Activated naive CD4-positive, alpha-beta T cell treated with anti-CD3 and anti-CD28 coated beads, Interleukin-2, amount 10 ng/mL, durations not matched to agents 7 days and 5 days (primary cell): Measurements from ENCODE around the gene PPP1R14C.

ENCODE experiments used
- CTCF ChIA-PET: fragments of 350-600 bp; sonication (Branson Sonifier 250); formaldehyde crosslinking; loops from one replicate; lab custom pipeline; 2021; ENCODE audit warnings: antibody characterized with exemption; lab: Charles Lee
- DNase-seq: peaks from one replicate; pipeline ENCODE4 v3.0.0-alpha.2; 2020
- H3K27ac Mint-ChIP-seq: one replicate; pipeline ENCODE4 v1.8.0; 2021; ENCODE audit warnings: mild to moderate bottlenecking, moderate library complexity, mixed read lengths
- H3K27me3 Mint-ChIP-seq: one replicate; pipeline ENCODE4 v1.8.0; 2021; ENCODE audit warnings: mild to moderate bottlenecking, mixed read lengths
- H3K36me3 Mint-ChIP-seq: one replicate; pipeline ENCODE4 v1.8.0; 2021; ENCODE audit warnings: mixed read lengths
- H3K4me1 Mint-ChIP-seq: one replicate; pipeline ENCODE4 v1.8.0; 2021; ENCODE audit warnings: mixed read lengths
- H3K4me3 Mint-ChIP-seq: one replicate; pipeline ENCODE4 v1.8.0; 2021; ENCODE audit warnings: mild to moderate bottlenecking, moderate library complexity, mixed read lengths
- H3K9me3 Mint-ChIP-seq: one replicate; pipeline ENCODE4 v1.8.0; 2021; ENCODE audit warnings: mixed read lengths

PPP1R14C gene

DNA sequence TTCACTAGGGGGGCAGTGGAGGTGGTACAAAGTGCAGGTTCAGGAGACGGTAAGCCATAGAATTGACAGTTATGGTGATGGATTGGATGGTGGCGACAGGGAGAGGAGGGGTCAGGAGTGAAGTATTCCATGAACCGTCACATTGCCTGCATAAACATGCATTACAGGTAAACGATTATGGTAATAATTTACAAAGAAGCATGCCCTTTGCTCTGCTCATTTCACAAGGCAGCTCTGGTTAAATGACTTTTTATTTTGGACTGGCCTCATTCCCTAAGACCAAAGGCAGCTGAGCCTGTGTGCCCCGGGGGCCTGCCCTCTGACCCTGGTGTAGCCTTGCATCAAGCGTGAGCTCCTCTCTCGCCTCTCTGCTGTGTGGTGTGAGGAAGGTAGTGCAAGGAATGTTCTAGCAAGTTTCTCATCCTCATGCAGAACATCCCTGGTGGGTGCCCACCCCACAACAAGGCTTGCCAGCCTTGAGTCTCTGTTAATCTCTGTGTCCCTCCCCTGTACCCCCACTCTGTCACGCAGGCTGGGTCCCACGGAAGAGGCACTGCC lies 59.0 kb downstream of the PPP1R14C start:
- DNase-seq: no peak

DNA sequence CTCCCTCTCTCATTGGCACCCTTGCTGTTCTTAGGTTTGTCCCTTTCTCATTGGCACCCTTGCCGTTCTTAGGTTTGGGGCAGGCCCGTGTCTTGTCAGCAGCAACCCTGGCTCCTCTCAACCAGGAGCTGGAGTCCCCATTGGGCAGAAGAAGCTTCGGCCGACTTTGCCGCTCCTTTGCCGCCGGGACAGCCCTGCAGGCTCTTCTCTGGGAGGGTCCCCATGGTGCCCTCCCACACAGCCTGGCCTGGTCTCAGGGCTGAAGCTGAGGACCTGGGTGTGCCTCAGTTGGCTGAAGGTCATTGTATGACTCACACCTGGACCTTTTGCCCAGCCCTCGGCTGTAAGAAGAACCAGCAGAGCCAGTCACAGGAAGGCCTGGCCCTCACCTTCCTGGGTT lies 59.6 kb downstream of the PPP1R14C start:
- Mint-ChIP-seq H3K27ac (no peak overlapping the region), H3K4me1 (no peaks in the 10 kb centered on the region), H3K4me3 (no peak overlapping the region), H3K9me3 (no peaks in the 10 kb centered on the region), H3K36me3 (no peaks in the 10 kb centered on the region), H3K27me3 (peaks cover 7% of the 10 kb centered on the region)
- no peak for DNase-seq
- CTCF ChIA-PET: no interaction called here

More for the DNA sequence above, 59.0 kb downstream of the PPP1R14C start:
- no peaks in the 10 kb centered on the region for H3K36me3 Mint-ChIP-seq
- CTCF ChIA-PET: no interaction called here
- no peak overlapping the region for H3K27ac Mint-ChIP-seq
- H3K4me3 Mint-ChIP-seq: no peak overlapping the region
- H3K9me3 Mint-ChIP-seq: no peaks in the 10 kb centered on the region
- no peaks in the 10 kb centered on the region for H3K4me1 Mint-ChIP-seq
- H3K27me3 Mint-ChIP-seq: peaks cover 7% of the 10 kb centered on the region

DNA sequence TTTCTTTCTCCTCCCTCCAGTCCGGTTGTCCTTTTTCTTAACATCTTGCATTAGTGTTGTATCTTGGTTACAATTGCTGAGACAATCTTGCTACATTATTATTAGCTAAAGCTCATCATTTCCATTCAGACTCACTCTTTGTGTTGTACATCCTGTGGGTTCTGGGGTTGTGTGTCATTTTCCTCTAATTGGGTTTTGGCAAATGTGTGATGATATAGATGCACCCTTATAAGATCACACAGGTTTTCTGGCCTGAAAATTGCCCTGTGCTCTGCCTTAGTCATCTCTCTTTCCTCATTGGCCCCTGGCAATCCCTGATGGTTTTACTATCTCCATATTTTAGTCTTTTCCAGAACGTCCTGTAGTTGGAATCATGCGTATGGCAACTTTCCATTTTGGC lies 60.1 kb downstream of the PPP1R14C start:
- H3K4me3 Mint-ChIP-seq: no peak overlapping the region
- CTCF ChIA-PET: interaction anchor here (1.5 kb wide), 1 partner anchor 123 kb away, joined by 3 read pairs; no protein-coding TSS in a partner anchor
- H3K27me3 Mint-ChIP-seq: peaks cover 7% of the 10 kb centered on the region
- no peak overlapping the region for H3K27ac Mint-ChIP-seq
- H3K9me3 Mint-ChIP-seq: no peaks in the 10 kb centered on the region
- DNase-seq: no peak
- H3K36me3 Mint-ChIP-seq: no peaks in the 10 kb centered on the region
- H3K4me1 Mint-ChIP-seq: no peaks in the 10 kb centered on the region

DNA sequence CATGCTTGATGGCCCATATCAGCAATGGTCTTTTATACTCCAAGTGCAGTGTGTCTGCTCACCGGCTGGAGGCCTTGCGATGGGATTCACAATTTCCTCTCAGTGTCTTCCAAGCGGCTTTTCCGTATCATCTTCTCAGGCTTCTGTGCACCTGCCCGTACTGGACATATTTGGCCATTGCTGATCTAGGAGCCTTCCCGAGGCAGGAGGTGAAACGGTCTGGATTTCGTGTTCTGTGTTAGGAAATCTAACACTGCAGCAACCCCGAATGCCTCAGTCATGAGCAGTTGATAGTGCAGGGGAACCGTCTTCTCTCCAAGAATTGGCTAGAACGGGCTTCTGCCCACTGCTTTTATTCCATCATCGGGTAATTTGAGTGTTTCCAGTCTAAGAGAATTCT lies 60.5 kb downstream of the PPP1R14C start:
- no peak for DNase-seq
- Mint-ChIP-seq H3K4me3 (no peak overlapping the region), H3K9me3 (no peaks in the 10 kb centered on the region), H3K4me1 (no peaks in the 10 kb centered on the region), H3K36me3 (no peaks in the 10 kb centered on the region), H3K27ac (no peak overlapping the region), H3K27me3 (peaks cover 7% of the 10 kb centered on the region)
- CTCF ChIA-PET: interaction anchor here (1.5 kb wide), 1 partner anchor 123 kb away, joined by 3 read pairs; no protein-coding TSS in a partner anchor

DNA sequence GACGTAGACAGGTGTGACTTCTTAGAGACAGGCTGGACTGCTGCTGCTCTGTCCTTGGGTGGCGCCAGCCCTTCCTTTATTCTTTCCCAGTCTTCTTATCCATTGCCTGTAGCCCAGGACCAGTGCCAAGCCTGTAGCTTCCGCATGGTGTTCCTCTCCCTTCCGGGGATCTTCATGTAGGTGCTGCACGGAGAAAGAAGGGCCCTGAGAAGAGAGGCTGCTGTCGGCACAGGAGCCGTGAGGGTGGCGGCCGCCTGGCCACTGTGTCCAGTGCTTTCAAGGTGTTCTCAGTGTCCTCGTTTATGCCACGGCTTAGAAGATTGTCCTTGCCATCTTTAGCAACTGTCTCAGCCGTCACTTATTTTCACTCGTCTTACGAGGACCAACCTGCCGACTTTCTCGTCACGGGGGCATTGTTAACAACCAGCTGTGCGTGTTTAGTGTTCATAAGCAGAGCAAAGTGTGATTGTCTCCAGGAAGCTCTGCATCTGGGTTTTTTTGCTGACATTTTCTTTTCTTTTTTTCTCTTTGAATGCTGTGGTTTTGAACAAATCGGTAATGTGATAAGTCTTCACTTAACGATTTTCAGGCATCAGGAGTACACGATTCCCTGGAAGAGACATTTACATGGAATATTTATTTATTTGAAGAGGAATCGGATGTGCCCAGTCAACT lies 61.2 kb downstream of the PPP1R14C start:
- Mint-ChIP-seq H3K4me1 (no peaks in the 10 kb centered on the region), H3K9me3 (no peaks in the 10 kb centered on the region), H3K27me3 (peaks cover 7% of the 10 kb centered on the region), H3K4me3 (no peak overlapping the region), H3K36me3 (no peaks in the 10 kb centered on the region), H3K27ac (no peak overlapping the region)
- no peak for DNase-seq
- CTCF ChIA-PET: interaction anchor here (1.5 kb wide), 1 partner anchor 124 kb away, joined by 3 read pairs; no protein-coding TSS in a partner anchor

DNA sequence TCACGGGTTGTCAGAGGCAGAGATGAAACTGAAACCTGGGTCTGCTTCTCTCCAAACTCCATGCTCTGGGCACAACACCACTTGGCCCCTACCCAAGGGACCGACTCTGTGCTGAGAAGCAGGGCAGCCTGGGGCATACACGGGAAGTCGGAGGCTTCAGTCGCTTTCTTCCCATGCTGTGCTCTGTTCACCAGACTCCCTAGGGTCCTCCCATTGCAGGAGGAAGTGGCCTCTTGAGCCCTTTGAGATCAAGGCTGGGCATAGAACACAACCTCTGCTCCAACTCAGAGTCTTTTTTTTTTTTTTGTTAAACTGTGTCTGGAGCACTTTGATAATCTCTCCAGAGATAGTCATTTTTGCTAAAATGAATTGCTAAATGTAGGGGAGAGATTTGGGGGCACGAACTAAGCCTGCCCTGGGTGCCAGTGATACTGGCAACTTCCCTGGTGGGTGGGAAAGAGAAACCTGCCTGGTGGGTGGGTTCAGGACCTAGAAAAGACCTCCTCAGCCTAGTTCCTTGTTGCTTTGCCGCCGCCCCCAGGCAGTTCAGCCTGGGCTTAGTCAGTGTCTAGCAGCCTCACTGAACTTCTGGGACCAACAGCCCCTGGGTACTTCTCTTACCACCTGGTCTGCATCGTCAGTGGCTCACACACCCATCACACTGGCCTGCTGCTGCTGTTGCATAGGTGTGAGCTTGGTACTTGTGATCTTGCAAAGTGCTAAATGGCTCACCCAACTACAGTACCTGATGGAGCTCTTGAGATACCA lies 62.0 kb downstream of the PPP1R14C start:
- no peaks in the 10 kb centered on the region for H3K36me3 Mint-ChIP-seq
- peaks cover 7% of the 10 kb centered on the region for H3K27me3 Mint-ChIP-seq
- no peak overlapping the region for H3K27ac Mint-ChIP-seq
- CTCF ChIA-PET: interaction anchor here (0.8 kb wide), 1 partner anchor 124 kb away, joined by 3 read pairs; no protein-coding TSS in a partner anchor
- no peaks in the 10 kb centered on the region for H3K9me3 Mint-ChIP-seq
- no peaks in the 10 kb centered on the region for H3K4me1 Mint-ChIP-seq
- H3K4me3 Mint-ChIP-seq: no peak overlapping the region
- DNase-seq: no peak

DNA sequence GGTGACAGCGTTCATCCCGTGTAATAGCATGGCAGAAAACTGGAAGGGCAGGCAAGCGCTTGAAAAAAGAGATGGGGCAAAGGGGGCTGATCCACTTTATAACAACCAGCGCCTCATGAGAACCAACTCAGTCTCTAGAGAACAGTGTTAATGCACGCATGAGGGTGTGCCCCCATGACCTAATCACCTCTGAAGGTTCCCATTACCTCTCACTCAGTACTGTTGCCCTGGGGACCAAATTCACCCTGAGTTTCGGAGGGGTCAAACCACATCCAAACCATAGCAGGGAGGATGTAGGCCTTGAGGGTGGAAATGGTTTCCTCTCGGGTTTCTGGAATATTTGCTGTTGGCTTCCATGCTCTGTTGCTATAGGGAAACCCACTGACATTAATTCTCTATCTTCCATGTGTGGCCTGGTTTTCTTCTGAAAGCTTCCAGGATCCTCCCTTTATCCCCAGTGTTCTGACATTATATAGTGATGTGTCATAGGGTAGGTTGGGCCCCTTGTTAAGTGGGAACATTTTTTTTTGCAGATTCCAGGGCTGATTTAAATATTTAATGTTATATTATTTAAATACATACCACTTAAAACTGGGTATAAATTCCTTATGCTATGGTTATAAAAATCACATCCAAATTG lies 65.2 kb downstream of the PPP1R14C start:
- DNase-seq: no peak
- CTCF ChIA-PET: no interaction called here

DNA sequence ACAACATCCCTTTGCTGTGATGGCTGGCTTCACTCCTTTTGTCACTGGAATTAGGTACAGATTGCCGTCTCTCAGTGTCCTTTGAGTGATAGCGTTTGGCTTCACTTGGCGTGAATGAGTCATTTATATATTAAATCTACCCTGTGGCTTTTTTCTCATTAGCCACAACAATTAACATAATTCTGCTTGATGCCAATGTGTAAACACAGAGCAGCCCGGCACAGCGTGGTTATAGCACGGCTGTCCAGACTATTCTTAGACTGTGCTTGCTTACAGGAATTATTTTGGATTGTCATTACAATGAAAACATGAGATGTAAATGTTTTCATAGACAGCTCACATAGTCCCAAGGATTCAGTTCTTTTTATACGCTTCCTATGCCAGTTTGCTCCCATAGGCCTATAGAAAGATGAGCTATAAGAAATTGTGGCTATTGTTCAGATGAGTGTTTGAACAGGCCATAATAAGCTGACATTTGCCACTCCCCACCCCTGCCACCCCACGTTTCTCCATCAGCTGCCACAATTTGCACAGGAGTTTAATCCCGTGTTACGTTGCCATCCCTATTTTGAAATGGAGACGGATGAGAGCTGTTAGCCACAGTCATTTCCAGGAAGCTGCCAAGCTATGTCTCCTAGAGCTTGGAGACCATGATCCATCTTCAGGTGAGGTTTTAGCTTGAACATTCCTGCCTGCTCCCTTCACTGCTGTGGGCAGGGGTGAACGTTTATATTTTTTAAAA lies 65.9 kb downstream of the PPP1R14C start:
- no peak overlapping the region for H3K4me3 Mint-ChIP-seq
- H3K27ac Mint-ChIP-seq: no peak overlapping the region
- H3K4me1 Mint-ChIP-seq: no peaks in the 10 kb centered on the region
- no peaks in the 10 kb centered on the region for H3K9me3 Mint-ChIP-seq
- no peak for DNase-seq
- H3K27me3 Mint-ChIP-seq: peaks cover 3% of the 10 kb centered on the region
- H3K36me3 Mint-ChIP-seq: no peaks in the 10 kb centered on the region
- CTCF ChIA-PET: no interaction called here

More for the DNA sequence above, 65.2 kb downstream of the PPP1R14C start:
- no peaks in the 10 kb centered on the region for H3K9me3 Mint-ChIP-seq
- H3K27me3 Mint-ChIP-seq: peaks cover 3% of the 10 kb centered on the region
- no peaks in the 10 kb centered on the region for H3K4me1 Mint-ChIP-seq
- no peak overlapping the region for H3K27ac Mint-ChIP-seq
- H3K4me3 Mint-ChIP-seq: no peak overlapping the region
- H3K36me3 Mint-ChIP-seq: no peaks in the 10 kb centered on the region

DNA sequence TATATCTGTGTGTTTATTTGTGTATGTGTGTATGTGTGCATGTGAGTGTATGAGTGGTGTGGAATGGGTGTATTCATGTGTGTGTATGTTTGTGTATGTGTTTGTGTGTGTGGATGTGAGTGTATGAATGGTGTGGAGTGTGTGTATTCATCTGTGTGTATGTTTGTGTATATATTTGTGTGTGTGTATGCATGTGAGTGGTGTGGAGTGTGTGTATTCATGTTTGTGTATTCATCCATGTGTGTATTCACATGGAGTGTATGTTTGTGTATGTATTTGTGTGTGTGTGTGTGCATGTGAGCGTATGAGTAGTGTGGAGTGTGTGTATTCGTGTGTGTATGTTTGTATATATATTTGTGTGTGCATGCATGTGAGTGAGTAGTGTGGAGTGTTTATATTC lies 66.6 kb downstream of the PPP1R14C start:
- Mint-ChIP-seq H3K9me3 (no peaks in the 10 kb centered on the region), H3K36me3 (no peaks in the 10 kb centered on the region), H3K4me3 (no peak overlapping the region), H3K27me3 (peaks cover 3% of the 10 kb centered on the region), H3K27ac (no peak overlapping the region), H3K4me1 (no peaks in the 10 kb centered on the region)
- CTCF ChIA-PET: no interaction called here
- no peak for DNase-seq

DNA sequence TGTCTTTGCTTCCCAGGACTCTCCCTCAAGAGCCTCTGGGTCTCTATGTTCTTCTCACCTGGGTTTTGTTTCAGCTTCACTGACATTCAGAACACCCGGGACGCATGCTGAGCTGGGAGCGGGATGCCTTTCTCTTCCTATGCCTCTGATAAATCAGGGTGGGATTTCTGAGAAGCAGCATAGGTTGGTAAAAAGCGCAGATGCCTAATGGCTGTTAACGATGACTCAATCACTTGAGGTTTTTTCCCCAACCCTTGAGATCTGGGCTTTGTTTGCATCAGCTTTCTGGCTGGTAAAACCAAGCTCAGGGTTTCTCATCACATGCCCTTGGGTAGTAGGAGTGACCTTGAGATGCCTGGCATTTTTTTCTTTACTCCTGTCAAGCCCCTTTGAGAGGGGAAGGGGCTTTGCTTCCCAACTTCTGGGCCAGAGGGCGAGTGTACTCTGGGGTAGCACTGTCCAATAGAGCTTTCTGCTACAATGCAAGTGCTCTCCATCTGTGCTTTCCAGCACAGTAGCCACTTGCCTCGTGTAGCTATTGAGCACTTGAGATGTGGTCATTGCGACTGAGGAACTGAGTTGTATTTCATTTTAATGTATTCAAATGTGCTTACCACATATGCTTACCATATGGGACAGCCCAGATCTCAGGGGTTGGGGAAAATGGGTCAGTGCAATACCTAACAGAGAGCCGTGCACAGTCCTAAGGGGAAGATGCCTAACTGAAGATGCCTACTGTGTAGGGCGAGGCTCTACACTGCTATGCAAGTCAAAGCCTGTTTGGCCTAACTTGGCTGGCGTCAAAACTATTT lies 69.1 kb downstream of the PPP1R14C start:
- Mint-ChIP-seq H3K4me1 (no peaks in the 10 kb centered on the region), H3K36me3 (no peaks in the 10 kb centered on the region), H3K27ac (no peak overlapping the region), H3K4me3 (no peak overlapping the region), H3K9me3 (no peaks in the 10 kb centered on the region), H3K27me3 (peaks cover 7% of the 10 kb centered on the region)
- DNase-seq: no peak
- CTCF ChIA-PET: no interaction called here

DNA sequence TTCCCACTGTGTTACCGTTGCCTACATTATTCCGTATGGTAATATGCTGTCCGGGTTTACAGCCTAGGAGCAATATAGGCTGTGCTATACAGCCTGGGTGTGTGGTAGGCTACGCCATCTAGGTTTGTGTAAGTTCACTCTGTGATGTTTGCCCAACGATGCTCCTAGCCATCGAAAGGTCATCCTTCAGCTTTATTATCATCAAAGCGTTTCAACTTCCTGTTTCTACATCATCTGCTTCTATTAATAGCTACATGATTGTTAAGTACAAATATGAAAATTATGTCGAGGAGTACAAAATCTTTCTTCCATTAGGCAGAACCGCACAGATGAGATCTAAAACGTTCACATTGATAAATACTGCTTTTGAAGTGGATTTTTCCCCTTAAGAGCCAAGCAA lies 69.9 kb downstream of the PPP1R14C start:
- DNase-seq: no peak
- CTCF ChIA-PET: no interaction called here
- H3K27ac Mint-ChIP-seq: no peak overlapping the region
- H3K27me3 Mint-ChIP-seq: peaks cover 7% of the 10 kb centered on the region
- H3K36me3 Mint-ChIP-seq: no peaks in the 10 kb centered on the region
- H3K4me3 Mint-ChIP-seq: no peak overlapping the region
- no peaks in the 10 kb centered on the region for H3K4me1 Mint-ChIP-seq
- no peaks in the 10 kb centered on the region for H3K9me3 Mint-ChIP-seq

DNA sequence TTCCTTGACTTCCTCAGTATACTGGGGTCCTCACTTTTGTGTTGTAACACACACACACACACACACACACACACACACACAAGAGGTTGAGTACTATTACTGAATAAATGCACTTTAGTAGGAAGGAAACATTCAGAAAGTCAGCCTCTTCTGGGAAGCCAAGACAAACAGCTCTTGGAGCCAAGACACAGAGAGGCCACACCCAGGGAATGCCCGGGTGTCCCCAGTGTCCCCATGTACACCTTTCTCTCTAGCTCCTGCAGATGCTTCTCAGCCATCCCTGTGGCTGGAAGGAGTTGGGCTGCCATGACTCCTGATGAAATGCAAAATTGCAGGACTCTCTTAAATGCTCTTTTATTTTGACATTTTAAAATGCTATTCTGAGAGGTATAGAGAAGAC lies 70.5 kb downstream of the PPP1R14C start:
- peaks cover 7% of the 10 kb centered on the region for H3K27me3 Mint-ChIP-seq
- DNase-seq: no peak
- H3K36me3 Mint-ChIP-seq: no peaks in the 10 kb centered on the region
- H3K27ac Mint-ChIP-seq: no peak overlapping the region
- no peaks in the 10 kb centered on the region for H3K9me3 Mint-ChIP-seq
- no peak overlapping the region for H3K4me3 Mint-ChIP-seq
- H3K4me1 Mint-ChIP-seq: no peaks in the 10 kb centered on the region
- CTCF ChIA-PET: no interaction called here

DNA sequence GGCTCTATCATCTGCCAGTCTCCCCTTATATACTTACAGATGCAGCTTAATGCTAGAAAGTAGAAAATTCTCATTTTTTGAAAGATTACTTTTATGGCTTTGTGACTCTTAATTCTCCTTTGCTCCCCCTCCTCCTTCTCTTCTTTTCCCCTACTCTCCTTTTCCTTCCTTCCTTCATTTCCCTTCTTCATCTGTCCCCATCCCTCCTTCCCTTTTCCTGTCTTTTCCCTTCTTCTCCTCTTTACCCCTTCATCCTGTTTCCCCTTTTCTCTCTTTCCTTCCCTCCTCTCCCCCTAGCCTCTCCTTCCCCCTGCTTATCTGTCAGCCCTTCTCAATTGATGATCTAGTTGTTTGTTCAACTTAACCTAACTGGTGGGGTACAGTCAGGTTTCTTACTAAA lies 71.5 kb downstream of the PPP1R14C start:
- CTCF ChIA-PET: no interaction called here
- Mint-ChIP-seq H3K4me3 (no peak overlapping the region), H3K27me3 (peaks cover 7% of the 10 kb centered on the region), H3K36me3 (no peaks in the 10 kb centered on the region), H3K27ac (no peak overlapping the region), H3K4me1 (no peaks in the 10 kb centered on the region), H3K9me3 (no peaks in the 10 kb centered on the region)
- DNase-seq: no peak
